DND-41 (cell line): ENCODE measurements around the gene TEX51.

ENCODE experiments used
- ATAC-seq: fragments of 200-7000 bp; cut with Tn5 transposase; 3 replicates; pipeline ENCODE4 v1.9.1; 2021; ENCODE audit warnings: low read depth; ENCODE audit not compliant: insufficient read depth
- DNase-seq: peaks from one replicate; pipeline ENCODE4 v3.0.0-alpha.2; 2020
- H2AFZ ChIP-seq: 2 replicates; pipeline ENCODE4 v1.6.0; 2012; ENCODE audit warnings: low read depth, low read length
- H3K27ac ChIP-seq: 2 replicates; pipeline ENCODE4 v1.5.1; 2012; ENCODE audit warnings: low read length, inconsistent platforms
- H3K27me3 ChIP-seq: fragments of 200-600 bp; sonication (generic); 2 replicates; pipeline ENCODE4 v1.6.0; 2012; ENCODE audit warnings: low read length, mild to moderate bottlenecking, inconsistent platforms; ENCODE audit not compliant: insufficient read depth, poor library complexity
- H3K36me3 ChIP-seq: 2 replicates; pipeline ENCODE4 v1.5.1; 2012; ENCODE audit warnings: low read length, inconsistent platforms; ENCODE audit not compliant: insufficient read depth
- H3K4me1 ChIP-seq: 2 replicates; pipeline ENCODE4 v1.5.1; 2012; ENCODE audit warnings: mild to moderate bottlenecking, low read length; ENCODE audit not compliant: insufficient read depth
- H3K4me2 ChIP-seq: 2 replicates; pipeline ENCODE4 v1.6.0; 2012; ENCODE audit warnings: mild to moderate bottlenecking, moderate library complexity, low read length, inconsistent platforms; ENCODE audit not compliant: insufficient read depth
- H3K4me3 ChIP-seq, 2 experiments: fragments of 200-600 bp in 1 of 2; shearing (Covaris generic) in 1 of 2; 2 replicates each; pipeline ENCODE4 v1.5.1; 2012 to 2016; ENCODE audit warnings: inconsistent platforms in 2 of 2, low read length in 2 of 2, mild to moderate bottlenecking in 2 of 2, low read depth in 1 of 2, moderate library complexity in 1 of 2
- H3K79me2 ChIP-seq: 2 replicates; pipeline ENCODE4 v1.6.0; 2012; ENCODE audit warnings: low read length, inconsistent platforms; ENCODE audit not compliant: insufficient read depth
- H3K9ac ChIP-seq: 2 replicates; pipeline ENCODE4 v1.6.0; 2012; ENCODE audit warnings: low read depth, mild to moderate bottlenecking, inconsistent platforms, low read length, moderate library complexity
- H3K9me3 ChIP-seq: 2 replicates; pipeline ENCODE4 v1.5.1; 2012; ENCODE audit warnings: low read length, moderate library complexity, mild to moderate bottlenecking, inconsistent platforms; ENCODE audit not compliant: insufficient read depth, severe bottlenecking
- H4K20me1 ChIP-seq: 2 replicates; pipeline ENCODE4 v1.6.0; 2012; ENCODE audit warnings: low read length; ENCODE audit not compliant: insufficient read depth
- EZH2 ChIP-seq: IDR thresholded peaks from 3 replicates; pipeline ENCODE4 v1.6.1; 2012; ENCODE audit warnings: borderline replicate concordance, low read depth, mild to moderate bottlenecking, moderate library complexity, low read length, inconsistent platforms; ENCODE audit not compliant: severe bottlenecking
- TF ChIP-seq, protein P1 (sequence below): IDR thresholded peaks from 2 replicates; pipeline ENCODE4 v1.5.1; 2012; ENCODE audit warnings: borderline replicate concordance, low read length, moderate library complexity, mild to moderate bottlenecking; ENCODE audit not compliant: poor library complexity, severe bottlenecking; ENCODE audit errors: extremely low read depth

TEX51 gene

DNA sequence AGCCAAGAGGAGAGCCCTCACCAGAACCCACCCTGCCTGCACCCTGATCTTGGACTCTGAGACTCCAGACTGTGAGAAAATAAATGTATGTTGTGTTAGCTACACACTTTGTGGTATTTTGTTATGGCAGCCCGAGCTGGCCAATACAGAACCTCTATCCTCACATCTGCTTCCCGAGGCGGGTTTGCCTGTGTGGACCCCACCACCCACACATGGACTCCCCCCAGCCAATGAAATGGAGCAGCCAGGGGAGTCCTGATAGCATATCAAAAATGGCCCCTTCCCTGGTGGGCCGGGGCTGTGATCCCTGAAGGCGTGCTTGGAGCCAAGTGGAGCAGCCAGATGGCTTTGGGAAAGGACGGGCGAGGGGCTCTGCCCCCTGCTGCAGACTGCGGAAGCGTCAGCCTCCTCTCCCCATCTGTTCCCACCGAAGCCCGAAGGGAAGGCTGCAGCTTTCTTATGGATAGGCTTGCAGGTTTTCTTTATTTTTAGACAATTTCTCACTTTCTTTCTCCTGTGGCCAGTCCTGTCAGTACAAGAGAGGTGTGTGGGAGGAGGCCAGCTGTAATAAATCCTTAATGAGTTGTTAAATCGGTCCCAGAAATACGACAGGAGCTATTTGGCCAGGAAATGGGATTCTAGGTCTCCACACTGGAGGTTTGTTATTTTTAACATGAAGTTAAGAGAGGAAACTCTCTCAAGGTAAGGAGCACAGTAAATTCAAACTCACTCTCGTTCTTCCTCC is 34.4 kb downstream of the TEX51 start:
- H2AFZ ChIP-seq = no peak overlapping the region
- no peak for TF ChIP-seq EZH2
- TF ChIP-seq, protein P1, sequence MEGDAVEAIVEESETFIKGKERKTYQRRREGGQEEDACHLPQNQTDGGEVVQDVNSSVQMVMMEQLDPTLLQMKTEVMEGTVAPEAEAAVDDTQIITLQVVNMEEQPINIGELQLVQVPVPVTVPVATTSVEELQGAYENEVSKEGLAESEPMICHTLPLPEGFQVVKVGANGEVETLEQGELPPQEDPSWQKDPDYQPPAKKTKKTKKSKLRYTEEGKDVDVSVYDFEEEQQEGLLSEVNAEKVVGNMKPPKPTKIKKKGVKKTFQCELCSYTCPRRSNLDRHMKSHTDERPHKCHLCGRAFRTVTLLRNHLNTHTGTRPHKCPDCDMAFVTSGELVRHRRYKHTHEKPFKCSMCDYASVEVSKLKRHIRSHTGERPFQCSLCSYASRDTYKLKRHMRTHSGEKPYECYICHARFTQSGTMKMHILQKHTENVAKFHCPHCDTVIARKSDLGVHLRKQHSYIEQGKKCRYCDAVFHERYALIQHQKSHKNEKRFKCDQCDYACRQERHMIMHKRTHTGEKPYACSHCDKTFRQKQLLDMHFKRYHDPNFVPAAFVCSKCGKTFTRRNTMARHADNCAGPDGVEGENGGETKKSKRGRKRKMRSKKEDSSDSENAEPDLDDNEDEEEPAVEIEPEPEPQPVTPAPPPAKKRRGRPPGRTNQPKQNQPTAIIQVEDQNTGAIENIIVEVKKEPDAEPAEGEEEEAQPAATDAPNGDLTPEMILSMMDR = no peak
- no peaks in the 10 kb centered on the region for H3K9me3 ChIP-seq
- no peak overlapping the region for H3K4me3 ChIP-seq
- no peak for DNase-seq
- H4K20me1 ChIP-seq = no peaks in the 10 kb centered on the region
- no peaks in the 10 kb centered on the region for H3K79me2 ChIP-seq
- no peaks in the 10 kb centered on the region for H3K4me1 ChIP-seq
- H3K9ac ChIP-seq = no peak overlapping the region
- no peak overlapping the region for H3K27ac ChIP-seq
- peaks cover 13% of the 10 kb centered on the region for H3K27me3 ChIP-seq
- no peak for ATAC-seq
- H3K4me2 ChIP-seq = no peak overlapping the region
- no peaks in the 10 kb centered on the region for H3K36me3 ChIP-seq

DNA sequence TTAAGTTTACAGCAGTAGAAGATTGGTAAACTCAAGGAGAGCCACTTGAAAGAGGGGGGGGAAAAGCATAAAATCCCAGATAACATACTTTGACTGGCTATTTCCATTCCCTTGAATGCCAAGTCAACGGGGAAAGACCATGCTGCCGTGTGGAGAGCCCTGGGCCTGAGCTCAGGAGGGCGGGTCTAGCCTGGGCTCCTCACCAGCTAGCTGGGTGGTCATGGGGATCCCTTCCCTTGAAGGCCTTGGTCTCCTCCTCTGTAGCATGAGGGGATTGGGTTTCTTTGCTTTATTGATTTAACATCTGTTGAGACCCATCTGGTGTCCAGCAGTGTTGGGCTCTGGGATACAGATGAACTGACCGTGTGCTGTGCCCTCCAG is 35.0 kb downstream of the TEX51 start:
- H4K20me1 ChIP-seq = no peaks in the 10 kb centered on the region
- no peaks in the 10 kb centered on the region for H3K9me3 ChIP-seq
- H3K4me2 ChIP-seq = no peak overlapping the region
- TF ChIP-seq, protein P1 = no peak
- TF ChIP-seq EZH2 = no peak
- H3K27me3 ChIP-seq = peaks cover 13% of the 10 kb centered on the region
- no peaks in the 10 kb centered on the region for H3K79me2 ChIP-seq
- H3K4me1 ChIP-seq = no peaks in the 10 kb centered on the region
- no peak for ATAC-seq
- H2AFZ ChIP-seq = no peak overlapping the region
- H3K4me3 ChIP-seq = no peak overlapping the region
- H3K27ac ChIP-seq = no peak overlapping the region
- H3K9ac ChIP-seq = no peak overlapping the region
- DNase-seq = no peak
- no peaks in the 10 kb centered on the region for H3K36me3 ChIP-seq

DNA sequence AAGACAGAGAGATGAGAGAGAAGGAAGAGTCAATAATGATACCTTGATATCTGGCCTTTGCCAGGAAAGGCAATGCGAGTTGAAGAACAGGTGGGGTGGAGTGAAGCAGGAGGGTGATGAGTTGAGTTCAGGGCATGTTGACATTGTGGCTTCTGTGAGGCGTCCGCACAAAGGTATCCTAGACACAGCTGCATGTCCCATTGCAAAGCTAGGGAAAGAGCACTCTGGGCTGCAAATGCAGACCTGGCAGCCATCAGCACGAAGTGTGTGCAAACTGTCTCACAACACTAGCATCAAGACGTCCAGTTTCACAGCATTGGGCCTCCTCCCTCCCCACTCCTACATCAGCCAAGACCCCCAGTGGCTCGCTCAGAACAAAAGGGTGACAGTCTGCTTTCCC is 36.1 kb downstream of the TEX51 start:
- Histone ChIP-seq H4K20me1 (no peaks in the 10 kb centered on the region), H3K4me1 (no peaks in the 10 kb centered on the region), H3K4me2 (no peak overlapping the region), H2AFZ (no peak overlapping the region), H3K9me3 (no peaks in the 10 kb centered on the region), H3K36me3 (no peaks in the 10 kb centered on the region), H3K79me2 (no peaks in the 10 kb centered on the region), H3K9ac (no peak overlapping the region), H3K27ac (no peak overlapping the region), H3K27me3 (peaks cover 13% of the 10 kb centered on the region), H3K4me3 (no peak overlapping the region)
- ATAC-seq (no peak), DNase-seq (no peak)
- TF ChIP-seq, protein P1 = no peak
- TF ChIP-seq EZH2 = no peak
